Thyroid gland (tissue), 4 donors: ENCODE results near the gene PDCL2.

Source experiments
- CTCF ChIP-seq, 6 experiments: fragments of 200-600 bp in 3 of 6; fragments of 450-650 bp in 3 of 6; sonication (generic) in 3 of 6; IDR thresholded peaks; one replicate each; pipeline ENCODE4 v1.5.1; 2016 to 2019; ENCODE audit warnings: antibody characterized with exemption in 6 of 6, mild to moderate bottlenecking in 2 of 6, inconsistent platforms in 1 of 6, moderate library complexity in 1 of 6
- POLR2A ChIP-seq, 2 donors: fragments of 450-650 bp; IDR thresholded peaks; one replicate each; pipeline ENCODE4 v1.6.1; 2017; ENCODE audit warnings: antibody characterized with exemption in 2 of 2, mild to moderate bottlenecking in 2 of 2, moderate library complexity in 1 of 2

GRCh38 chr4:55560096-55560495, 31.9 kb downstream of the PDCL2 start:
- no peak for TF ChIP-seq POLR2A (IDR thresholded peaks at IDR 0.05)
- no peak for TF ChIP-seq CTCF (IDR thresholded peaks at IDR 0.05)
